ENCODE measurements around the gene USP22. TPM values are rescaled to one million over a fixed set of nuclear protein-coding genes. Genes with fewer than 3 reads are reported as not detected.

USP22 gene
- total and polyA plus RNA-seq, 8 donors = 28.1 to 394 (median 161) TPM

- WGBS, 5 donors = 38 to 82% (median 54%) methylated on average over 2 of the region's 2 CpGs; no CpG with 5 or more reads in 1 of the 5 donors
- intact Hi-C loops (cut with DNase I; ENCODE audit: low total_unique reads) = no loop called here
- Histone ChIP-seq H3K27me3 (peaks cover 0 to 2% (median 0%) of the 10 kb centered on the region in 3 donors), H3K4me1 (no peaks in the 10 kb centered on the region), H3K27ac (no peak overlapping the region), H3K36me3 (no peaks in the 10 kb centered on the region), H3K4me3 (no peak overlapping the region), H3K9me3 (no peaks in the 10 kb centered on the region)
- TF ChIP-seq CTCF (IDR thresholded peaks at IDR 0.05) = no peak
- no peak for TF ChIP-seq POLR2AphosphoS5 (IDR thresholded peaks at IDR 0.05)
- TF ChIP-seq POLR2A (IDR thresholded peaks at IDR 0.05) = no peak
- TF ChIP-seq EP300 (IDR thresholded peaks at IDR 0.05) = no peak
- peak in 1 of 2 donors; percentile 19 for DNase-seq
Measured at GRCh38 chr17:21066394-21066793, 23.6 kb upstream of the USP22 start.

- Histone ChIP-seq H3K27me3 (peaks cover 0 to 6% (median 0%) of the 10 kb centered on the region in 3 donors), H3K9me3 (no peaks in the 10 kb centered on the region), H3K27ac (no peak overlapping the region), H3K4me3 (no peak overlapping the region), H3K36me3 (no peaks in the 10 kb centered on the region), H3K4me1 (no peaks in the 10 kb centered on the region)
- DNase-seq = no peak
- WGBS, 5 donors = 64 to 78% (median 73%) methylated on average over 7 of the region's 7 CpGs
- intact Hi-C loops (cut with DNase I; ENCODE audit: low total_unique reads) = no loop called here
- no peak for TF ChIP-seq POLR2A (IDR thresholded peaks at IDR 0.05)
- no peak for TF ChIP-seq POLR2AphosphoS5 (IDR thresholded peaks at IDR 0.05)
- TF ChIP-seq EP300 (IDR thresholded peaks at IDR 0.05) = no peak
- no peak for TF ChIP-seq CTCF (IDR thresholded peaks at IDR 0.05)
Measured at GRCh38 chr17:21061971-21062526, 19.2 kb upstream of the USP22 start.

GRCh38 chr17:21061158-21061835 is 18.5 kb upstream of the USP22 start:
- H3K9me3 ChIP-seq = no peaks in the 10 kb centered on the region
- H3K27me3 ChIP-seq = peaks cover 0 to 6% (median 0%) of the 10 kb centered on the region in 3 donors
- 78 to 90% (median 82%) methylated on average over 11 to 13 of the region's 13 CpGs for WGBS, 5 donors
- H3K36me3 ChIP-seq = no peaks in the 10 kb centered on the region
- TF ChIP-seq POLR2A (IDR thresholded peaks at IDR 0.05) (no peak), EP300 (IDR thresholded peaks at IDR 0.05) (no peak), CTCF (IDR thresholded peaks at IDR 0.05) (no peak), POLR2AphosphoS5 (IDR thresholded peaks at IDR 0.05) (no peak)
- no peak overlapping the region for H3K27ac ChIP-seq
- no peak overlapping the region for H3K4me3 ChIP-seq
- DNase-seq = peak in 1 of 2 donors; percentile 11
- intact Hi-C loops (cut with DNase I; ENCODE audit: low total_unique reads) = no loop called here
- H3K4me1 ChIP-seq = no peaks in the 10 kb centered on the region

GRCh38 chr17:21059761-21060160 is 16.9 kb upstream of the USP22 start:
- no peaks in the 10 kb centered on the region for H3K36me3 ChIP-seq
- TF ChIP-seq POLR2A (IDR thresholded peaks at IDR 0.05) (no peak), CTCF (IDR thresholded peaks at IDR 0.05) (no peak)
- DNase-seq = no peak
- no peak overlapping the region for H3K27ac ChIP-seq
- WGBS, 5 donors = 83 to 97% (median 84%) methylated on average over 6 to 7 of the region's 7 CpGs
- intact Hi-C loops (cut with DNase I; ENCODE audit: low total_unique reads) = no loop called here
- no peaks in the 10 kb centered on the region for H3K4me1 ChIP-seq
- no peaks in the 10 kb centered on the region for H3K9me3 ChIP-seq
- peaks cover 0 to 6% (median 0%) of the 10 kb centered on the region in 3 donors for H3K27me3 ChIP-seq
- H3K4me3 ChIP-seq = no peak overlapping the region

Data from stomach (tissue), 9 donors.